Mucosa of stomach (tissue), 1 donor: Measurements from ENCODE around the gene CAPN12.
A peak's percentile ranks its signal among the peaks of the same experiment; 100 is the strongest.

ENCODE experiments used
- H3K27me3 ChIP-seq: one replicate; pipeline ENCODE4 v1.7.0; 2013; ENCODE audit warnings: mild to moderate bottlenecking, low read length; ENCODE audit not compliant: control insufficient read depth, insufficient read depth
- H3K36me3 ChIP-seq: one replicate; pipeline ENCODE4 v1.7.0; 2013; ENCODE audit warnings: low read length; ENCODE audit not compliant: control insufficient read depth, insufficient read depth
- H3K4me1 ChIP-seq: one replicate; pipeline ENCODE4 v1.7.0; 2013; ENCODE audit warnings: mild to moderate bottlenecking, low read length; ENCODE audit not compliant: control insufficient read depth, insufficient read depth
- H3K4me3 ChIP-seq: one replicate; pipeline ENCODE4 v1.7.0; 2013; ENCODE audit warnings: low read length
- H3K9ac ChIP-seq: one replicate; pipeline ENCODE4 v1.7.0; 2013; ENCODE audit warnings: mild to moderate bottlenecking, low read length, moderate library complexity
- H3K9me3 ChIP-seq: one replicate; pipeline ENCODE4 v1.7.0; 2013; ENCODE audit warnings: mild to moderate bottlenecking, low read length, moderate library complexity; ENCODE audit not compliant: control insufficient read depth
- donor health status: Pancreatic carcinoma.

Gene CAPN12

GRCh38 chr19:38691938-38692457, 52.3 kb downstream of the CAPN12 start:
- Histone ChIP-seq H3K27me3 (no peaks in the 10 kb centered on the region), H3K36me3 (peaks cover 7% of the 10 kb centered on the region), H3K9me3 (no peaks in the 10 kb centered on the region), H3K4me1 (peaks cover 60% of the 10 kb centered on the region), H3K4me3 (no peak overlapping the region), H3K9ac (peak overlapping the region; percentile 61)

GRCh38 chr19:38690832-38691231, 53.4 kb downstream of the CAPN12 start:
- no peaks in the 10 kb centered on the region for H3K27me3 ChIP-seq
- H3K36me3 ChIP-seq, result peaks cover 5% of the 10 kb centered on the region
- no peak overlapping the region for H3K9ac ChIP-seq
- H3K4me1 ChIP-seq, result peaks cover 60% of the 10 kb centered on the region
- no peaks in the 10 kb centered on the region for H3K9me3 ChIP-seq
- H3K4me3 ChIP-seq, result no peak overlapping the region

GRCh38 chr19:38690146-38690545, 54.1 kb downstream of the CAPN12 start:
- H3K4me3 ChIP-seq, result no peak overlapping the region
- peaks cover 5% of the 10 kb centered on the region for H3K36me3 ChIP-seq
- peaks cover 60% of the 10 kb centered on the region for H3K4me1 ChIP-seq
- H3K9ac ChIP-seq, result no peak overlapping the region
- H3K27me3 ChIP-seq, result no peaks in the 10 kb centered on the region
- H3K9me3 ChIP-seq, result no peaks in the 10 kb centered on the region

- Histone ChIP-seq H3K4me3 (no peak overlapping the region), H3K9ac (no peak overlapping the region)
Observed at GRCh38 chr19:38687837-38688378, 56.4 kb downstream of the CAPN12 start.

GRCh38 chr19:38686530-38686888, 57.8 kb downstream of the CAPN12 start:
- Histone ChIP-seq H3K9ac (peak overlapping the region; percentile 88), H3K4me1 (peaks cover 59% of the 10 kb centered on the region), H3K4me3 (peak overlapping the region; percentile 11), H3K27me3 (no peaks in the 10 kb centered on the region), H3K36me3 (no peaks in the 10 kb centered on the region), H3K9me3 (no peaks in the 10 kb centered on the region)

More at GRCh38 chr19:38687837-38688378, 56.4 kb downstream of the CAPN12 start:
- H3K27me3 ChIP-seq, result no peaks in the 10 kb centered on the region
- peaks cover 61% of the 10 kb centered on the region for H3K4me1 ChIP-seq
- H3K9me3 ChIP-seq, result no peaks in the 10 kb centered on the region
- no peaks in the 10 kb centered on the region for H3K36me3 ChIP-seq

- Histone ChIP-seq H3K27me3 (no peaks in the 10 kb centered on the region), H3K9me3 (no peaks in the 10 kb centered on the region), H3K9ac (peak overlapping the region; percentile 88), H3K4me3 (peak overlapping the region; percentile 11), H3K4me1 (peaks cover 62% of the 10 kb centered on the region), H3K36me3 (no peaks in the 10 kb centered on the region)
Observed at GRCh38 chr19:38685666-38686529, 58.4 kb downstream of the CAPN12 start.

- Histone ChIP-seq H3K9ac (peak overlapping the region; percentile 88), H3K4me3 (peak overlapping the region; percentile 11)
Observed at GRCh38 chr19:38684862-38685665, 59.2 kb downstream of the CAPN12 start.

GRCh38 chr19:38684078-38684861, 60.0 kb downstream of the CAPN12 start:
- Histone ChIP-seq H3K9ac (peak overlapping the region; percentile 88), H3K4me1 (peaks cover 74% of the 10 kb centered on the region), H3K4me3 (no peak overlapping the region), H3K9me3 (no peaks in the 10 kb centered on the region), H3K36me3 (no peaks in the 10 kb centered on the region), H3K27me3 (no peaks in the 10 kb centered on the region)

More at GRCh38 chr19:38684862-38685665, 59.2 kb downstream of the CAPN12 start:
- Histone ChIP-seq H3K4me1 (peaks cover 68% of the 10 kb centered on the region), H3K9me3 (no peaks in the 10 kb centered on the region), H3K27me3 (no peaks in the 10 kb centered on the region), H3K36me3 (no peaks in the 10 kb centered on the region)

- Histone ChIP-seq H3K27me3 (no peaks in the 10 kb centered on the region), H3K36me3 (no peaks in the 10 kb centered on the region), H3K9me3 (no peaks in the 10 kb centered on the region), H3K4me1 (peaks cover 82% of the 10 kb centered on the region), H3K4me3 (no peak overlapping the region), H3K9ac (peak overlapping the region; percentile 88)
Observed at GRCh38 chr19:38683393-38684077, 60.7 kb downstream of the CAPN12 start.

GRCh38 chr19:38682872-38683392, 61.3 kb downstream of the CAPN12 start:
- Histone ChIP-seq H3K4me3 (no peak overlapping the region), H3K4me1 (peaks cover 87% of the 10 kb centered on the region), H3K9me3 (no peaks in the 10 kb centered on the region), H3K9ac (peak overlapping the region; percentile 88), H3K27me3 (no peaks in the 10 kb centered on the region), H3K36me3 (no peaks in the 10 kb centered on the region)
